Measurements from ENCODE around the gene MPL.

The MPL gene

DNA sequence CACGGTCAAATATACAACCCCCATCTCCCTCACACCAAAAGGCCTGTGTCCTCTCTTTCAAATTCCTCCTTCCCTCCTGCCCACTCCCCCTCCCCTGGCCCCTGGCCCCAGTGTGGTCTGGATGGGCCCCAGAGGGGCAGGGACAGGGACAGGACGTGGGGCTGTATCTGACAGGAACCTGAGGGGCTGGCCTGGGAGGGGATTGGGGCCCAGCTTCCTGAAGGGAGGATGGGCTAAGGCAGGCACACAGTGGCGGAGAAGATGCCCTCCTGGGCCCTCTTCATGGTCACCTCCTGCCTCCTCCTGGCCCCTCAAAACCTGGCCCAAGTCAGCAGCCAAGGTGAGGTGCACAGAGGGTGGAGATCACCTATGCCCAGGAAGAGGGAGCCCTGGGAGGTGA lies at the start of gene MPL:
TSS of gene MPL (plus strand) at position 231 of the 400 bp plus-strand sequence. CDS start at position 262, 31 bp downstream.
- no peak for DNase-seq (ENCODE audit: low spot score)

DNA sequence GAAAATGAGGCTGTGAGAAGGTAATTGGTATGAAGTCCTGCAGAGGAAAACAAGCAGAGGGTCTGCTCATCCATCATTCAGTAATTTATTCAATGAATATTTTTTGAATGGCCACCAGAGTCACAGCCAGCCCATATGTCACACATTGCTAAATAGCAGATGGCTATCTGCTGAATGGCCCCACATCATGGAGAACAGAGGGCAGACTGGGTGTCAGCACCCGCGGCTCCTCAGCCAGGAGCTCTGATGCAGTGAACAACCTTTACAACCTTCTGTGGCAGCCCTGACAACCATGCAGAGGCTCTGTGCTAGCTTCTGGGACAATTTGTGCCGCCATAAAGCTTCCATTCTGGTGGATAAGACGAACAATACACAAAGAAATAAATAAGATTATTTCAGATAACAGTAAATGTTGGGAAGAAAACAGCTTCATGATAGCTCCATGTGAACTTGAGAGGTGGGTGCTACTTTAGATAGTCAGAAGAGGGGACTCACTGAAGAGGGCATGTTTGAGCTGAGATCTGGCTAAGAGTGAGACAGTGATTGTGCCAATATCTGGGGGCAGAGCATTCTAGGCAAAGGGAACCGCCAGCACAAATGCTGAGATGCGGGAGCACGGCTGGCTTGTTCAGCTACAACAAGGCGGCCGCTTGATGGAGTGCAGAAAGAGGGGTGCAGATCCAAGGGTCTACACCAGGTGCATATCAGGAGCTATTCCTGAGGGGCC lies 49.4 kb upstream of the MPL start:
- no peak for DNase-seq (ENCODE audit: low spot score)

DNA sequence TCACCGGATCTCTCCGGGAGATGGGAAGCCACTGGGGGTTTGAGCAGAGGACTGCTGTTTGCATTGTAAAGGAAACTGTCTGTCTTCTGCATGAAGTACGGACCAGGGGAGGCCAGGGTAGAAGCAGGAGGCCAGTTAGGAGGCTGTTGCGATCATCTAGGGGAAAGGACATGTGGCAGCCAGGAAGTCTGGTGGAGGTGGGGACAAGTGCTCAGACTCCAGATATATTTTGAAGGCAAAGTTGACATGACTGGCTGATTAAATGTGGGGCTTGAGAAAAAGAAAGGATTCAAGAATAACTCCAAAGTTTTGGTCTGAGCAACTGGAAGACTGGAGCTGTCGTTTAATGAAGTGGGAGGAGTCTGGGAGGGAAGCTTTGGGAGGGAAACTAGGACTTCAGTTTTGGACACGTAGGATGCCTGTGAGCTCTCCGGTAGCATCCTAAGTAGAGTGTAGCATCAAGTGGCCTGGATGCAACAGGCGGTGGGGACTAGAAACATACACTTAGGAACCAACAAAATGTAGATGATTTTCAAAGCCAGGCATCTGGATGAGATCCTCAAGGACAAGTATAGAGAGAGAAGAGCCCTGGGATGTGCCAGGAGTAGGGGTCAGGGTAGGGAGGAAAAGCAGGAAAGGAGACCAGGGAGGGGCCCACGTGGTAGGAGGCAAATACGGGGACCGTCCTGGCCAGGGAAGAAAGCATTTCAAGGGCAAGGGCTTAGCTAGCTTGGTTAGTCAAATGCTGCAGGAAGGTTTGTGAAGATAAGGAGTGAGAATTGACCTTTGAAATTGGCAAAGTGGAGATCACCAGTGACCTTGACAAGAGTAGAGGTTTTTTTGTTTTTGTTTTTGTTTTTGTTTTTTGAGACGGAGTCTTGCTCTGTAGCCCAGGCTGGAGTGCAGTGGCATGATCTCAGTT lies 48.6 kb upstream of the MPL start:
- no peak for DNase-seq (ENCODE audit: low spot score)

DNA sequence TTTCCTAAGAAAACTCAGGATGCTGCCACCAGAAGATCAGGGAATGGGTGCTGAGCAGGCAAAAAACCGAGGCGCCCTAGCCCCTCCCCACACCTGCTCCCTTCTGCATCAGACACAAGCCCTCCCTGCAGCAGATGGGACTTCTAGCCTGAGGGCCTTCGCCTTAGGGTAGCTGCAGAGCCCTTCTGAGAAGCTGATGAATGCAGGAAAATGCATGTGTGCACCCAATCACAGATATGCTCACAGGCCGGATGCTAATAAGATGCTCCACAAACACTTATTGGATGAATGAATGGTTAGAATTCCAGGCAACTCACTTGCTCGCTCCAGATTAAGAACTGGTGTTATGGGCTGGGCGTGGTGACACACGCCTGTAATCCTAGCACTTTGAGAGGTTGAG lies 45.4 kb upstream of the MPL start:
- DNase-seq (ENCODE audit: low spot score) = no peak

DNA sequence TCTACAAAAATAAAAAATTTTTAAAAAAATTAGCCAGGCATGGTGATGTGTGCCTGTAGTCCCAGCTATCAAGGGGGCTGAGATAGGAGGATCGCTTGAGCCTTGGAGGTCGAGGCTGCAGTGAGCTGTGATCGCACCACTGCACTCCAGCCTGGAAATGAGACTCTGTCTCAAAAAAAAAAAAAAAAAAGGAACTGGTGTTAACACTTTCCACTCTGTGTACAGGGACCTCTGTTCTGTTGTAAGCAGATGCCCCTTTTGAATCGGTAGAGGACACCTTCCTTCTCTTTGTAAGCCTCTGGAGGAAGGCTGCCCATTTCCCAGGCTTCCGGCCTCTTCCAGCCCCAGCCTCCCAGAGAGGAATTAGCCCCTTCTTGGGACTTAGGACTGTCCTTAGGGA lies 44.9 kb upstream of the MPL start:
- DNase-seq (ENCODE audit: low spot score) = no peak

DNA sequence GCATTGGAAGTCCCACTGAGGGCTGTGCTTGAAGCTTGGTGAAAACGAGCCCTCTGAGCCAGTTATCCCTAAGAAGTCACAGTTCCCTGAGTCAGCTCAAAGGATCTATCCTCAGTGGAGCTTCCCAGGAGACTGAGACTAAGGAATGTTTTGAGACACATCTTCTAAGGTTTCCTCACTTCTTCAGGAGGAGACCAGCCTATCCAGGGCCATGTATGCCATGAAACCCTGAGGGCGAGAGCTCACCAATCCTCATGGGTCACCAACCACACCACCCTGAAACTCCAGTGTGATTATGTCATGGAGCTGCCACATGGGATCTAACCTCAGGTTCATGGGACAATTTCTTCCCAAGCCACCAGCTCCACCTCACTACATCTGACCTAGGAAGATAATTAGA lies 44.4 kb upstream of the MPL start:
- no peak for DNase-seq (ENCODE audit: low spot score)

DNA sequence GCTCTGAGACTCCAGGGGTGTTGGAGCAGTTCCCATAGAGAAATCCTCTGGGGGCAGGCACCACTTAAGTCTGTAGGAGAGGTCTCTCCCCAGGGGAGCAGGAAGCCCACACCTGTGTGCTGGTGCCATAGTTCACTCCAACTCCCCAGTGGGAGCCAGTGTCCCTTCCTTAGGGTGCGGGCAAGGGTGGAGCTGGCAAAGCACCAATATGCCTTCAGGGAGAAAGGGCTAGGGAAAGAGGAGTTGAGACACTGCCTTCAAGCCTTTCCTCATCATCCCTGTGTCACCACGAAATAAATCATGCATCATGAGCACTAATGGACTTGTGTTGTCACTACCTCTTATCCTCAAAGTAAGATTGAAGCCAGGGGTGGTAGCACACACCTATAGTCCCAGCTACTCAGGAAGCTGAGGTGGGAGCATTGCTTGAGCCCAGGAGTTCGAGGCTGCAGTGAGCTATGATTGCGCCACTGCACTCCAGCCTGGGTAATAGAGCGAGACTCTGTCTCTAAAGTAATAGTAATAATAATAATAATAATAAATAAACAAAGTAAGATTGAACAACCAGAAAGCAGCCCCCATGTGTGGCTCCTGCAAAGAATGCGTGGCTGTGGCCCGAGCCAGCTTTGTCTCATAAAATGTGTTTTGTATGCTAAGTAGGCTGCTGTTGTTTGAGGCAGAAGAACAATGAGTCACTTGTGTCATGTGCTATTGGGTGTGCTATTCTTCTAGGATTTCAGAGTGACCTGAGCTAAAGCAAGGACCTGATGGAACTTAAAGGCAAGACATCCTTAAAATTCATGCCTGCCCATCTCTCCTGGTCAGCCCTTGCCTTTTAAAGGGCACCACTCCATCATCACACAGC lies 43.5 kb upstream of the MPL start:
- DNase-seq (ENCODE audit: low spot score) = no peak

DNA sequence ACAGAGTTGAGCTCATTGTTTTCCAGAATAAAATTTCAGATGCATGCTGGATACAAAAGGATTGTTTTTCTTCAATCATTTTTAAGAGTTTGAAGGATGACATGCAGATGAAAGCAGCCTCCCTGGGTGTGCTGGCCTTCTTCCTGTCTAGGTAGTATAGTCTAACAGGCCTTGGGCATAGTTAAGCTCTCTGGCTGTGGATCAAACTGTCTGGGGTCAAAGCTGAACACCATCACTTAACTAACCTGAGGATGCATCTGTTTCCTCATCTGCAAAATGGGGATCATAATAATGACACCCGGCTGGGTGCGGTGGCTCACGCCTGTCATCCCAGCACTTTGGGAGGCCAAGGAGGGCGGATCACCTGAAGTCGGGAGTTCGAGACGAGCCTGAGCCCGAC lies 42.9 kb upstream of the MPL start:
- no peak for DNase-seq (ENCODE audit: low spot score)

DNA sequence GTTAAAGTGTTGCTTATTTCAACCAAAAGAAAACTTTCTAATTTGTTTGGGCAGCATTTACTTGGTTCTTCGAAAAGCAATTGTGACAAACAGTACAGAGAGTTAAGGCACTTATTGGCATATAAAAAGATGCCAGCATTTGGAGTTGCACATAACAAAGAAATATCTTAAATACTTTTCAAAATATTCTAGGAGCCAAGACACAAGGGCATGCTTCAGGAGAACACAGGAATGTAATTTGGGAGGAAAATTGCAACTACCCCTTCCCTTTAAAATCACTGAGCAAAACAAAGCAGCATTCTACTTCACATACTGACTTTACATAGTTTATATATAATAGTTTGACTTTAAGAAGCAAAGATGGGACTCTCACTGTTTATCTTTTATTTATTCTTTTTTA lies 41.4 kb upstream of the MPL start:
- DNase-seq (ENCODE audit: low spot score) = no peak

DNA sequence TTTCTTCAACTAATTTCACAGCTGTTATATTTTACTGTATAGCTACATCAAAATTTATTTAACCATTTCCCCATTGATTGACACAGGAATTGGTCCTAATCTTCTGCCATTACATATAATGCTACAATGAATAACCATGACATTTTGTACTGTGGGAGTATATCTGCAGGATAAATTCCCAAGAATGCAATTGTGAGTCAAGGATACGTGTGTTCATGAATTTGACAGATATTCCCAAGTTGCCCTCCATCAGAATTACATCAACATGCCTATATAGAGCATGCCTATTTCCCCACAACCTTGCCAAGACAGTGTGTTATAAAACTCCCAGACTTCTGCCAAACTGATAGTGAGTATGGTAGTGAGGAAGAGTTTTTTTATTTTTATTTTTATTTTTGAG lies 39.6 kb upstream of the MPL start:
- DNase-seq (ENCODE audit: low spot score) = no peak

DNA sequence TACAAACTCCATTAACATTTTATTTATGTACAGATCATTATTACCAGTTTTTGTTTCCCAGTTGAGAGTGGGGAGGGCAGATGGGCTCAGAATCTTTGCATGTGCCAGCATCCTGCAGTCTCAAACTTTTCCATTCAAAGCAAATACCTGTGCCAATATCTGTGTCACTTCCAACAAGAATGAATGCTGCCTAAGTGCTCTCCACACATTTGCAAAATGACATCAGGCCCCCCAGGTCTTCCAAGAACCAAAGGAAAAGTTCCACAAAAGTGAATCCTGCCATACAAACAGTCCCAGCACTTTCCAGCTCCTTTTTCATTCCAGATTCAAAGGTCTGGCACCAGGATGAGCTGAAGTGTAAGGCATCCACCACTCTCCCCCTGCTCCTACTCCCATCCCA lies 38.5 kb upstream of the MPL start:
- no peak for DNase-seq (ENCODE audit: low spot score)

DNA sequence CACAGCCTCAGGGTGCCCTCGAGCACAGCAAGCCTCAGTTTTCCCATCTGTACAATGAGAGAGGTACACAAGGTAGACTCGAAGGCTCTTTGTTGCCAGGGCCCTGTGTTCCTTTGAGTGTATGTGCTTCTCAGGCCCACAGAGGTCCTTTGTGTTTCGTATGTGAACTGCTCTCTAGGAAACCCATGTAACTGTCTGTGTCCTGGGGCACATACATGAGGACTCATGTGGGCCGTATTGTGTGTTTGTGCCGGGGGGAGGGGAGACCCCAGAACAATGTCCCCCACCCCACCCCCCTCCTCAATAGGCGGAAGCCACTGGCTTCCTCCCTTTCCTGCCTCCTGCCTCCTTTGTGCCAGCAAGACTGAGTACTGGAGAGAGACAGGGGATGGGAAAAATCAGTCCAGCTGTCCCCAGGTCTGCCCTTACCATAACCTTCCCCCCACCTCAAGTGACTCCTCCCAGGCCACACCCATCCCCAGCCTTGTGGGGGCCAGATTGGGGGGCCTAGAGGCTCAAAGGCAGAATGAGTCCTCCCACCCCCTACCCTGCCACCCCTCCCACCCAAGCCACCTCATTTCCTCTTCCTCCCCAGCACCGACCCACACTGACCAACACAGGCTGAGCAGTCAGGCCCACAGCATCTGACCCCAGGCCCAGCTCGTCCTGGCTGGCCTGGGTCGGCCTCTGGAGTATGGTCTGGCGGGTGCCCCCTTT lies 37.1 kb upstream of the MPL start, which contains the start of gene TIE1:
TSS of gene TIE1 (plus strand) at position 605 of the 717 bp plus-strand sequence. CDS start at position 695, 90 bp downstream.
- no peak for DNase-seq (ENCODE audit: low spot score)

DNA sequence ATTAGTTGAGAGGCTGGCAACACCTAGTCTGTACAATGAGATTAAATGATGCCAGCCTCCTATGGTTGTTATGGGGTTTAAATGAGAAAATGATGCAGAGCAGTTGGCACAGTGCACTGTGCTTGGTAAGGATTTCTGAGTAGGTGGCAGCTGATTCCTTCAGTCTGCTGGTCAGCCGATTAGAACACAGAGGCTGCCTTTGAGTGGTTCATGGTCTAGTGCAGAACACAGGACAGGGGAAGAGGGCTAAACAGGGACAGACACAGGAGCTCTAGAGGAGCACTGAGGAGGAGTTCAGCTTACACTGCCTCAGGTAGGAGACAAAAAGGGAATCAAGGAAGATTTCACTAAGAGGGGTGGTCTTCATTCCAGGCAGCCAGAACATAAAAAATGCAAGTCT lies 35.4 kb upstream of the MPL start:
- peak; percentile 42 for DNase-seq (ENCODE audit: low spot score)

DNA sequence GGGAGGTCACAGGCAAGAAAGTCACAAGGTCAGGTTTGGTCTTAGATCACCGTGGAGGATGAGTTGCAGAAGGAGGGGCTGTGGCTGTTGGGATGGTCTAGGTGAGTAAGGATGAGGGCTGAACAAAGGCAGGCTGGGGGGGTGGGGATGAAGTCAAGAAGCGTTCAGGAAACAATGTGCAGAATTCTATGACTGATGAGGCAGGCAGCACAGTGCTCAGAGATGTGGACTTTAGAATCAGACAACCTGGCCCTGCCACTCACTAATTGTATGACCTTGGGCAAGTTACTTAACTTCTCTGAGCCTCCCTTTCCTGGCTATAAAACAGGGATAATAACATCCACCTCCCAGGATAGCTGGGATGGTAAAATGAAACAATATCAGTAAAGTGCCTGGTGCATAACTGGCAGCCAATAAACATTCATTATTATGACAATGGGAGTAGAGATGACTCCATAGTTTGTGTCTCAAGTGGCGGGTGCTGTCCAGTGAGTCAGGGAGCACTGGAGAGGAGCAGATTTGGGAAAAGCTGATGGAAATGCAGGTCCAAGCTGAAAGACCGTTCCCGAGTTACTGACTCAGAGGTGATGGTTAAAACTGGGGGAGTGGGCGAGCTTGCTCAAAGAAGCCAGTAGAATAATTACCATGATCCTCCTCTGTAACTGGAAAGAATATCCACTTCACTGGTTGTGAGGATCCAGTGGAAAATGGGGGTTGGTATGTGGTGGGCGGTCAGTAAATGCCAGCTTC lies 34.7 kb upstream of the MPL start:
- DNase-seq (ENCODE audit: low spot score) = no peak

DNA sequence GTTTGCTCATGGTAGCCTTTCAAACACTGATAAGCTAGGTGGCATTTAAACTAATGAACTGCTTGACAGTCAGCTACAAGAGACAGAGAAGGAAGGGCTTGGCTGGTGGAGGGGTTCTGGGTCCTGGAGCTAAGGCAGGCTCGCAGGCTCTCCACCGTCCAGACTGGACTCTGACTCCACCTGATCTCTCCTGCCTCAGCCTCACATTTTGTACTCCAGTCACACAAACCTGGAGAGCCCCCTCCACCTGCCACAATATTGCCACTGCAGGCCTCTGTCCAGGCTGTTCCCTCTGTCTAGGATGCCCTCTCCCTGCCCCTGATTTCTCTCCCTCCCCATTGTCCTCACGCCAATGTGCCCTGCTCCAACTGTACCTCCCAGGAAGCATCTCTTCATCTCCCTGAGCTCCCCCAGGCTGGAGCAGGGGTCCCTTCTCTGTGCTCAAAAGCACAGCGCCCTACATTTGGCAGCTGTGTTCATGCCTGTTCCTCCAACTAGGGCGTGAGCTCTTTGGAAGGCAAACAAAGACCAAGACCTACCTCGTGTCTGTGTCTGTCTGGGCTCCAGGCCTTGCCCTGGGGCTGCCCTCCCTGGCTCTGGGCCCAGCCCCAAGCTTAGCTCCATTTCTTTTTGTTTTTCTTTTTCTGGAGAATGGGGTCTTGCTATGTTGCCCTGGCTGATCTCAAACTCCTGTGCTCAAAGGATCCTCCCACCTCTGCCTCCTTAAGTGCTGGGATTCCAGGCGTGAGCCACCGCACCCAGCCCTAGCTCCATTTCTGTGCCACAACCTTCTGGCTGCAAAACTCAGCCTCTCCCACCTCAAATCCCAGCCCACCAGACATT lies 33.9 kb upstream of the MPL start:
- DNase-seq (ENCODE audit: low spot score) = no peak

DNA sequence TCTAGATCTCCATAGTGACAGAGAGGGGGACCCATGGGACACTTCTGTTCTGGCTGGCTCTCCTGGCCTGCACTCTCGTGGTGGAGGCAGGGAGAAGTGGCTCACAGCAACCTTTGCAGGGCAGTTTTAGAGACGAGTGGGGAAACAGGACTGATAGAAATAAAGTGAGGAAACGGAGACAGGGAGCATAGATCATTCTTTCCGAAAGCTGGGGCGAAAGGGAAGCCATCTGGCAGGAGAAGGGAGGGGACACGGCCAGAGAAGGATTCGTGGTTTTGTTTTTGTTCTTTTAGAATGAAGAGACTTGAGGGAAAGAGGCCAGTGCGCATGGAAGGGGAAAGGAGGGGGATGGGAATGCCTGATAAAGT lies 33.3 kb upstream of the MPL start:
- DNase-seq (ENCODE audit: low spot score) = no peak

DNA sequence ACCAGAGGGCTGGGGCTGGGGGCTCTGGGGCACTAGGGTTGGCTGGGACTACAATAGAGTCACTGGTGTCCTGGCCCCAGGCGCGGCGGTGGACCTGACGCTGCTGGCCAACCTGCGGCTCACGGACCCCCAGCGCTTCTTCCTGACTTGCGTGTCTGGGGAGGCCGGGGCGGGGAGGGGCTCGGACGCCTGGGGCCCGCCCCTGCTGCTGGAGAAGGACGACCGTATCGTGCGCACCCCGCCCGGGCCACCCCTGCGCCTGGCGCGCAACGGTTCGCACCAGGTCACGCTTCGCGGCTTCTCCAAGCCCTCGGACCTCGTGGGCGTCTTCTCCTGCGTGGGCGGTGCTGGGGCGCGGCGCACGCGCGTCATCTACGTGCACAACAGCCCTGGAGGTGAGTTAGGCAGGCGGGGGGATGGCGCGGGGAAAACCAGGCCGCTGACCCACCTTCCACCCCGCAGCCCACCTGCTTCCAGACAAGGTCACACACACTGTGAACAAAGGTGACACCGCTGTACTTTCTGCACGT lies 32.8 kb upstream of the MPL start:
- DNase-seq (ENCODE audit: low spot score) = no peak

DNA sequence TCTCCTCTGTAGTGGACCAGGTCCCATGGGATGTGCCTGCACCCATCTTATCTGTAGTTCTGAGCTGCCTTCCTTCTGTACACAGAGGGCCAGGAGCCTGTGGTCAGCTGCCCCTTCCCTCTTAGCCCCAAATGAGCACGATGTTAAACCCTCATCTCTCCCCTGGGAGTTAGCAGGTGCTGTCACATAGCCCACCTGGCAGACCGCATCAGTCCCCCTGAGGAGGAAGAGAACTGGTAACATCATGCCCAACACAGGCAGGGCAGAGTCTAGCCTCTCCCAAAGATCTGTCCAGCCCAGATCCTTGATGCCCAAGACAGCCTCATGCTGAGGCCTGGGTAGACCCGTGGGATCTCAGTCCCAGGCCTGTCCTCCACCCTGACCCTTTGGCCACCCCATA lies 32.2 kb upstream of the MPL start:
- no peak for DNase-seq (ENCODE audit: low spot score)

DNA sequence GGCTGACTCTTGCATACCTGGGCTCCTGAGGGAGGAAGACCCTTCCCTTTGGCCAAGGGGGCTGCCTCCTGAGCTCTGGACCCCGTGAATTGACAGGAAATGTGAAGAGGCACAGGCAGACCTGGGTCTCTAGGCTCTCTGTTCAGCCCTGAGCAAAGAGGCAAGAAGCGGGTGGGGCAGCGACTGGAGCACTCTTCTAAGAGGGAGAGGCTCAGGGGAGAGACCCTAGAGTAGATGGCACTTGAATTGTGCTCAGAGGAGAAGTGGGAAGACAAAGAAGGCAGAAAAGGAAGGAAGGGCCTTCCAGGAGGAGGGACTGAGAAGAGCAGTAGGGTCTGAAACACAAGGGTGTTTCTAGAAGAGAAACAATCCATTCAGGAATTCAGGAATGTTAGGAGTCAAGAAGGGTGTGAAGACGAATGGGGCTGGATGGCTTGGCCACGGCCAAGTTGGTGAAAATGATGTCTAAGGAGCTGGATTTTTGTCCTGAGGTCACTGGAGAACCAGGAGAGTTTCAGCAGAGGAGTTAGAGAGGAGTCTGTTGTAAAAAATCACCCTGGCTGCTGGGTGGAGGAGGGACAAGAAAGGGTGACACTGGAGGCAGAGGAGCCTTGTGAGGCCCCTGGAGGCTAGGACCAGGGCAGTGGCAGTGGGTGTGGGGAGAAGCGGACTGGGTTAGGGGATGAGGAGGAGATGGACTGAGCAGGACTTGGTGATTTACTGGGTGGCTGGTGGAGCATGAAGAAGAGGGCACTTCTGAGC lies 31.5 kb upstream of the MPL start:
- DNase-seq (ENCODE audit: low spot score) = no peak
